UCSD-AML1 (cell line): Measurements from ENCODE around the gene EDN2.

Experiments
- DNase-seq: peaks from one replicate; lab custom pipeline; 2025; ENCODE audit not compliant: unreplicated experiment; lab: John Stamatoyannopoulos, UW

The EDN2 gene

GRCh38 chr1:41486053-41486370 lies 1.5 kb upstream of the EDN2 start:
- no peak for DNase-seq

GRCh38 chr1:41485605-41486004 lies 1.1 kb upstream of the EDN2 start:
- no peak for DNase-seq

- DNase-seq = no peak
Measured at GRCh38 chr1:41483960-41484401, 502 bp downstream of the EDN2 start.

- no peak for DNase-seq
Measured at GRCh38 chr1:41483001-41483850, 1.3 kb downstream of the EDN2 start.

GRCh38 chr1:41482001-41482765 lies 2.3 kb downstream of the EDN2 start:
- no peak for DNase-seq

- no peak for DNase-seq
Measured at GRCh38 chr1:41481109-41481775, 3.2 kb downstream of the EDN2 start.

- no peak for DNase-seq
Measured at GRCh38 chr1:41480204-41481108, 4.0 kb downstream of the EDN2 start.

- DNase-seq = no peak
Measured at GRCh38 chr1:41479808-41480160, 4.7 kb downstream of the EDN2 start.

- DNase-seq = no peak
Measured at GRCh38 chr1:41479000-41479807, 5.3 kb downstream of the EDN2 start.

GRCh38 chr1:41478118-41478748 lies 6.2 kb downstream of the EDN2 start:
- no peak for DNase-seq

GRCh38 chr1:41476807-41477361 lies 7.6 kb downstream of the EDN2 start:
- no peak for DNase-seq

- DNase-seq = no peak
Measured at GRCh38 chr1:41475859-41476567, 8.5 kb downstream of the EDN2 start.

GRCh38 chr1:41475346-41475745 lies 9.1 kb downstream of the EDN2 start:
- no peak for DNase-seq

- no peak for DNase-seq
Measured at GRCh38 chr1:41474490-41475271, 9.8 kb downstream of the EDN2 start.

- no peak for DNase-seq
Measured at GRCh38 chr1:41473738-41474362, 10.6 kb downstream of the EDN2 start.

- DNase-seq = no peak
Measured at GRCh38 chr1:41471658-41472057, 12.8 kb downstream of the EDN2 start.

GRCh38 chr1:41469706-41470105 lies 14.8 kb downstream of the EDN2 start:
- DNase-seq = no peak
